K562 (cell line): ENCODE data around the gene PPM1N. TPM values are rescaled to one million over a fixed set of nuclear protein-coding genes. Genes with fewer than 3 reads are reported as not detected.

Experiments used
- JUND ChIP-seq, 2 experiments: IDR thresholded peaks; 2 replicates in 1 of 2; 3 replicates in 1 of 2; pipeline ENCODE4 v1.6.1; 2011; ENCODE audit warnings: borderline replicate concordance in 2 of 2, low read depth in 2 of 2, low read length in 2 of 2, improper control_type of control experiment in 1 of 2, missing biosample characterization in 1 of 2, missing genetic modification characterization in 1 of 2, missing genetic modification reagents in 1 of 2
- ZFPM2 ChIP-seq: fragments of 250-450 bp; sonication (Bioruptor Pico); IDR thresholded peaks from 2 replicates; pipeline ENCODE4 v1.5.1; 2022; ENCODE audit warnings: mild to moderate bottlenecking
- ZNF253 ChIP-seq: fragments of 250-450 bp; sonication (Bioruptor Pico); conservative IDR thresholded peaks from 2 replicates; pipeline ENCODE4 v1.6.1; 2021; ENCODE audit warnings: mild to moderate bottlenecking
- ZNF592 ChIP-seq: fragments of 450-650 bp; IDR thresholded peaks from 2 replicates; pipeline ENCODE4 v1.6.1; 2017; ENCODE audit warnings: antibody characterized with exemption, mild to moderate bottlenecking
- ZNF766 ChIP-seq: fragments of 200-800 bp; sonication (Bioruptor generic); conservative IDR thresholded peaks from 2 replicates; pipeline ENCODE4 v1.6.1; 2016; ENCODE audit warnings: missing genetic modification characterization, missing compliant biosample characterization
- polyA plus RNA-seq, 8 experiments: library from polyadenylated mRNA; depleted of rRNA in 4 of 8; stranded (reverse) in 5 of 8; unstranded in 3 of 8; fragments of >200 nt; fragmentation: Nextera tagmentation in 2 of 8; fragmentation: Illumina TruSeq in 1 of 8; extraction: Ambion mirVana in 2 of 8; extraction: Trizol in 1 of 8; gene quantifications; 2 replicates each; pipeline versions ENCODE4 v1.2.1 to v1.2.3, GENCODE V29; 2011 to 2014; ENCODE audit warnings: inconsistent platforms in 1 of 8, missing spikeins in 1 of 8
- total RNA-seq, 7 experiments: library from RNA; depleted of rRNA in 6 of 7; stranded (reverse); fragments of >200 nt in 6 of 7; fragmentation: Illumina TruSeq in 2 of 7; extraction: Trizol in 2 of 7; gene quantifications; 2 replicates each; pipeline versions ENCODE4 v1.2.1 to v1.2.3, GENCODE V29; 2011 to 2021; ENCODE audit warnings: low replicate concordance in 1 of 7

The PPM1N gene
- total and polyA plus RNA-seq, 9 of the 15 experiments (the other 6 are each of a cell fraction or from before 2014, with no cell fraction given) = 4.5 to 15.6 (median 8.7) TPM

GRCh38 chr19:45505151-45505995 lies 7.1 kb downstream of the PPM1N start (continued):
- TF ChIP-seq JUND (IDR thresholded peaks at IDR 0.05; ENCODE audit: borderline replicate concordance, low read depth, low read length) (peak; percentile 36; the same call in 1 of the 2 replicates), JUND (tag; IDR thresholded peaks at IDR 0.05; ENCODE audit: borderline replicate concordance, low read depth, low read length) (no peak), ZNF592 (0 out of 2 replicates have a peak, but pooled peaks have one; percentile 38), ZFPM2 (CRISPR knock-in tag) (no peak), ZNF253 (CRISPR knock-in tag) (no peak), ZNF766 (CRISPR knock-in tag) (0 out of 2 replicates have a peak, but pooled peaks have one; percentile 37)
